Astrocyte (in vitro differentiated cells and primary cell): Measurements from ENCODE around the gene ELK3. TPM values are rescaled to one million over a fixed set of nuclear protein-coding genes. Genes with fewer than 3 reads are reported as not detected.

Experiments used
- DNase-seq: peaks from one replicate; pipeline ENCODE4 v3.0.0-alpha.2; 2010; ENCODE audit warnings: low read depth
- FAIRE-seq: peaks from 2 replicates; lab custom pipeline; 2011; peaks lifted over from hg19 to GRCh38; lab: Jason Lieb, UNC
- H2AFZ ChIP-seq: 2 replicates; pipeline ENCODE4 v1.6.0; 2012; ENCODE audit warnings: low read depth, low read length, inconsistent platforms
- H3K27ac ChIP-seq: 2 replicates; pipeline ENCODE4 v1.5.1; 2011; ENCODE audit warnings: low read depth, low read length, inconsistent platforms
- H3K27me3 ChIP-seq: 2 replicates; pipeline ENCODE4 v1.6.0; 2011; ENCODE audit warnings: low read length, inconsistent platforms; ENCODE audit not compliant: insufficient read depth
- H3K36me3 ChIP-seq: 2 replicates; pipeline ENCODE4 v1.5.1; 2011; ENCODE audit warnings: low read length, inconsistent platforms; ENCODE audit not compliant: insufficient read depth
- H3K4me1 ChIP-seq: 2 replicates; pipeline ENCODE4 v1.5.1; 2011; ENCODE audit warnings: low read length, inconsistent platforms; ENCODE audit not compliant: insufficient read depth
- H3K4me2 ChIP-seq: 2 replicates; pipeline ENCODE4 v1.6.0; 2012; ENCODE audit warnings: low read length, inconsistent platforms
- H3K4me3 ChIP-seq: 2 replicates; pipeline ENCODE4 v1.5.1; 2011; ENCODE audit warnings: low read depth, mild to moderate bottlenecking, low read length, inconsistent platforms; ENCODE audit not compliant: insufficient read depth
- H3K79me2 ChIP-seq: 2 replicates; pipeline ENCODE4 v1.6.0; 2012; ENCODE audit warnings: mild to moderate bottlenecking, low read length, inconsistent platforms; ENCODE audit not compliant: insufficient read depth
- H3K9ac ChIP-seq: 2 replicates; pipeline ENCODE4 v1.6.0; 2012; ENCODE audit warnings: mild to moderate bottlenecking, low read length, inconsistent platforms
- H3K9me3 ChIP-seq: 2 replicates; pipeline ENCODE4 v1.5.1; 2012; ENCODE audit warnings: low read depth, mild to moderate bottlenecking, low read length, inconsistent platforms; ENCODE audit not compliant: insufficient read depth
- H4K20me1 ChIP-seq: 2 replicates; pipeline ENCODE4 v1.6.0; 2012; ENCODE audit warnings: low read length, inconsistent platforms; ENCODE audit not compliant: insufficient read depth
- H3K27ac Mint-ChIP-seq: one replicate; pipeline ENCODE4 v1.8.0; 2021; ENCODE audit warnings: mild to moderate bottlenecking, mixed read lengths; ENCODE audit not compliant: unreplicated experiment
- H3K27me3 Mint-ChIP-seq: one replicate; pipeline ENCODE4 v1.8.0; 2021; ENCODE audit warnings: low read depth, mixed read lengths; ENCODE audit not compliant: unreplicated experiment
- H3K36me3 Mint-ChIP-seq: one replicate; pipeline ENCODE4 v1.8.0; 2021; ENCODE audit warnings: low read depth, mixed read lengths; ENCODE audit not compliant: unreplicated experiment
- H3K4me1 Mint-ChIP-seq: one replicate; pipeline ENCODE4 v1.8.0; 2021; ENCODE audit warnings: low read depth, mixed read lengths; ENCODE audit not compliant: unreplicated experiment
- H3K4me3 Mint-ChIP-seq: one replicate; pipeline ENCODE4 v1.8.0; 2021; ENCODE audit warnings: mild to moderate bottlenecking, moderate library complexity, mixed read lengths; ENCODE audit not compliant: unreplicated experiment
- H3K9me3 Mint-ChIP-seq: one replicate; pipeline ENCODE4 v1.8.0; 2021; ENCODE audit warnings: mild to moderate bottlenecking, mixed read lengths; ENCODE audit not compliant: unreplicated experiment
- CTCF ChIP-seq: IDR thresholded peaks from 2 replicates; pipeline ENCODE4 v1.5.1; 2011; ENCODE audit warnings: low read depth, mild to moderate bottlenecking, inconsistent platforms, low read length, moderate library complexity; ENCODE audit not compliant: insufficient read depth
- EZH2 ChIP-seq: IDR thresholded peaks from 2 replicates; pipeline ENCODE4 v1.6.1; 2012; ENCODE audit warnings: mild to moderate bottlenecking, low read length, inconsistent platforms; ENCODE audit not compliant: insufficient read depth
- total RNA-seq: library from RNA; stranded (reverse); gene quantifications from 2 replicates; pipeline ENCODE4 v1.2.1, GENCODE V29; 2021

ELK3 gene
- total RNA-seq, 1 donor from 2014 or later, result 62.7 TPM

- no peak overlapping the region for H3K9ac ChIP-seq
- H3K9me3 ChIP-seq, result no peaks in the 10 kb centered on the region
- H3K36me3 Mint-ChIP-seq, result peaks cover 15% of the 10 kb centered on the region
- FAIRE-seq, result no peak
- peaks cover 85% of the 10 kb centered on the region for H4K20me1 ChIP-seq
- H3K79me2 ChIP-seq, result peaks cover 94% of the 10 kb centered on the region
- no peak overlapping the region for H3K4me3 ChIP-seq
- H3K27ac ChIP-seq, result peak overlapping the region; percentile 48
- no peaks in the 10 kb centered on the region for H3K27me3 ChIP-seq
- H3K27me3 Mint-ChIP-seq, result no peaks in the 10 kb centered on the region
- H3K4me3 Mint-ChIP-seq, result no peak overlapping the region
- H3K4me1 Mint-ChIP-seq, result peaks cover 34% of the 10 kb centered on the region
- H2AFZ ChIP-seq, result no peak overlapping the region
- peaks cover 24% of the 10 kb centered on the region for H3K4me1 ChIP-seq
- H3K4me2 ChIP-seq, result no peak overlapping the region
- peaks cover 8% of the 10 kb centered on the region for H3K36me3 ChIP-seq
- no peaks in the 10 kb centered on the region for H3K9me3 Mint-ChIP-seq
- no peak overlapping the region for H3K27ac Mint-ChIP-seq
- no peak for DNase-seq
- TF ChIP-seq EZH2 (no peak), CTCF (no peak)
These were observed 48.4 kb downstream of the ELK3 start for GRCh38 chr12:96242597-96242996.

- peaks cover 33% of the 10 kb centered on the region for H3K36me3 Mint-ChIP-seq
- H3K27me3 ChIP-seq, result no peaks in the 10 kb centered on the region
- DNase-seq (no peak), FAIRE-seq (no peak)
- H3K4me1 Mint-ChIP-seq, result peaks cover 34% of the 10 kb centered on the region
- H3K9ac ChIP-seq, result no peak overlapping the region
- H3K4me3 Mint-ChIP-seq, result no peak overlapping the region
- H3K4me2 ChIP-seq, result no peak overlapping the region
- H2AFZ ChIP-seq, result no peak overlapping the region
- H3K4me3 ChIP-seq, result no peak overlapping the region
- H3K9me3 Mint-ChIP-seq, result no peaks in the 10 kb centered on the region
- H3K79me2 ChIP-seq, result peaks cover 96% of the 10 kb centered on the region
- H3K4me1 ChIP-seq, result peaks cover 17% of the 10 kb centered on the region
- TF ChIP-seq CTCF (no peak), EZH2 (no peak)
- no peaks in the 10 kb centered on the region for H3K27me3 Mint-ChIP-seq
- H3K9me3 ChIP-seq, result no peaks in the 10 kb centered on the region
- no peak overlapping the region for H3K27ac Mint-ChIP-seq
- H4K20me1 ChIP-seq, result peaks cover 89% of the 10 kb centered on the region
- peaks cover 27% of the 10 kb centered on the region for H3K36me3 ChIP-seq
- H3K27ac ChIP-seq, result no peak overlapping the region
These were observed 50.7 kb downstream of the ELK3 start for GRCh38 chr12:96244826-96245225.

DNA sequence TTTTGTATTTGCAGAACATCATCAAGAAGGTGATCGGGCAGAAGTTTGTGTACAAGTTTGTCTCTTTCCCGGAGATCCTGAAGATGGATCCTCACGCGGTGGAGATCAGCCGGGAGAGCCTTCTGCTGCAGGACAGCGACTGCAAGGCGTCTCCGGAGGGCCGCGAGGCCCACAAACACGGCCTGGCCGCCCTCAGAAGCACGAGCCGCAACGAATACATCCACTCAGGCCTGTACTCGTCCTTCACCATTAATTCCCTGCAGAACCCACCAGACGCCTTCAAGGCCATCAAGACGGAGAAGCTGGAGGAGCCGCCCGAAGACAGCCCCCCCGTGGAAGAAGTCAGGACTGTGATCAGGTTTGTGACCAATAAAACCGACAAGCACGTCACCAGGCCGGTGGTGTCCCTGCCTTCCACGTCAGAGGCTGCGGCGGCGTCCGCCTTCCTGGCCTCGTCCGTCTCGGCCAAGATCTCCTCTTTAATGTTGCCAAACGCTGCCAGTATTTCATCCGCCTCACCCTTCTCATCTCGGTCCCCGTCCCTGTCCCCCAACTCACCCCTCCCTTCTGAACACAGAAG is 52.8 kb downstream of the ELK3 start:
- Histone ChIP-seq H3K4me2 (no peak overlapping the region), H3K9ac (no peak overlapping the region), H3K36me3 (peaks cover 40% of the 10 kb centered on the region), H3K9me3 (no peaks in the 10 kb centered on the region), H3K27ac (no peak overlapping the region), H4K20me1 (peaks cover 88% of the 10 kb centered on the region), H3K4me1 (peaks cover 9% of the 10 kb centered on the region), H3K79me2 (peaks cover 96% of the 10 kb centered on the region), H3K4me3 (no peak overlapping the region), H3K27me3 (no peaks in the 10 kb centered on the region), H2AFZ (no peak overlapping the region)
- no peak for DNase-seq
- peaks cover 24% of the 10 kb centered on the region for H3K4me1 Mint-ChIP-seq
- no peak for TF ChIP-seq EZH2
- no peak for TF ChIP-seq CTCF
- peaks cover 47% of the 10 kb centered on the region for H3K36me3 Mint-ChIP-seq
- no peaks in the 10 kb centered on the region for H3K9me3 Mint-ChIP-seq
- no peak overlapping the region for H3K27ac Mint-ChIP-seq
- FAIRE-seq, result no peak
- no peak overlapping the region for H3K4me3 Mint-ChIP-seq
- H3K27me3 Mint-ChIP-seq, result no peaks in the 10 kb centered on the region
